Activated CD8-positive, alpha-beta T cell treated with anti-CD3 and anti-CD28 coated beads for 36 hours (primary cell): ENCODE measurements around the gene SYDE2. TPM values are rescaled to one million over a fixed set of nuclear protein-coding genes. Genes with fewer than 3 reads are reported as not detected.

Source experiments
- ATAC-seq: fragments of 200-7000 bp; cut with Tn5 transposase; one replicate; pipeline ENCODE4 v1.10.0; 2021; ENCODE audit warnings: mild to moderate bottlenecking, moderate library complexity
- CTCF ChIA-PET: fragments of 350-600 bp; sonication (Branson Sonifier 250); formaldehyde crosslinking; loops from one replicate; lab custom pipeline; 2021; ENCODE audit warnings: antibody characterized with exemption; lab: Charles Lee
- POLR2A ChIA-PET: fragments of 350-600 bp; sonication (Branson Sonifier 250); formaldehyde crosslinking; loops from one replicate; lab custom pipeline; 2021; ENCODE audit warnings: antibody characterized with exemption; lab: Charles Lee
- DNase-seq: peaks from one replicate; pipeline ENCODE4 v3.0.0-alpha.2; 2020
- H3K27ac Mint-ChIP-seq: one replicate; pipeline ENCODE4 v1.8.0; 2021; ENCODE audit warnings: mild to moderate bottlenecking, mixed read lengths
- H3K27me3 Mint-ChIP-seq: one replicate; pipeline ENCODE4 v1.8.0; 2021; ENCODE audit warnings: mixed read lengths
- H3K36me3 Mint-ChIP-seq: one replicate; pipeline ENCODE4 v1.8.0; 2021; ENCODE audit warnings: low read depth, mixed read lengths
- H3K4me1 Mint-ChIP-seq: one replicate; pipeline ENCODE4 v1.8.0; 2021; ENCODE audit warnings: low read depth, mixed read lengths
- H3K4me3 Mint-ChIP-seq: one replicate; pipeline ENCODE4 v1.8.0; 2021; ENCODE audit warnings: mild to moderate bottlenecking, moderate library complexity, mixed read lengths
- H3K9me3 Mint-ChIP-seq: one replicate; pipeline ENCODE4 v1.8.0; 2021; ENCODE audit warnings: mixed read lengths
- CTCF ChIP-seq: fragments of 200-600 bp; IDR thresholded peaks from one replicate; pipeline ENCODE4 v1.8.0; 2022; ENCODE audit warnings: antibody characterized with exemption, mild to moderate bottlenecking
- intact Hi-C: fragments of 100-400 bp; cut with micrococcal nuclease; formaldehyde crosslinking; loops from one replicate; pipeline ENCODE4 v1.10.0; 2022
- total RNA-seq, 2 experiments: library from RNA; stranded (reverse); gene quantifications; one replicate each; pipeline ENCODE4 v1.2.3, GENCODE V29; 2021

The SYDE2 gene
- total RNA-seq, 2 experiments from 2014 or later: 4.8 to 5.2 TPM

GRCh38 chr1:85219853-85220610 is 19.2 kb upstream of the SYDE2 start:
- peaks cover 11% of the 10 kb centered on the region for H3K27me3 Mint-ChIP-seq
- POLR2A ChIA-PET: no interaction called here
- H3K4me1 Mint-ChIP-seq: no peaks in the 10 kb centered on the region
- CTCF ChIA-PET: interaction anchor here (1.0 kb wide), 1 partner anchor 275 kb away, joined by 4 read pairs; no protein-coding TSS in a partner anchor
- DNase-seq: no peak
- no peak for TF ChIP-seq CTCF
- no peak overlapping the region for H3K27ac Mint-ChIP-seq
- H3K9me3 Mint-ChIP-seq: no peaks in the 10 kb centered on the region
- no peak for ATAC-seq
- H3K4me3 Mint-ChIP-seq: no peak overlapping the region
- intact Hi-C loops: no loop called here
- H3K36me3 Mint-ChIP-seq: no peaks in the 10 kb centered on the region

GRCh38 chr1:85216697-85217096 is 15.9 kb upstream of the SYDE2 start:
- Mint-ChIP-seq H3K4me3 (no peak overlapping the region), H3K4me1 (no peaks in the 10 kb centered on the region), H3K36me3 (no peaks in the 10 kb centered on the region), H3K9me3 (no peaks in the 10 kb centered on the region), H3K27ac (no peak overlapping the region), H3K27me3 (peaks cover 15% of the 10 kb centered on the region)
- no peak for ATAC-seq
- intact Hi-C loops: no loop called here
- CTCF ChIA-PET: interaction anchor here (0.7 to 1.1 kb wide), 2 partner anchors 38 to 272 kb away, joined by 3 read pairs; no protein-coding TSS in a partner anchor
- no peak for TF ChIP-seq CTCF
- no peak for DNase-seq
- POLR2A ChIA-PET: no interaction called here

GRCh38 chr1:85214654-85215053 is 13.8 kb upstream of the SYDE2 start:
- no peak overlapping the region for H3K4me3 Mint-ChIP-seq
- ATAC-seq: no peak
- no peaks in the 10 kb centered on the region for H3K9me3 Mint-ChIP-seq
- no peaks in the 10 kb centered on the region for H3K4me1 Mint-ChIP-seq
- intact Hi-C loops: no loop called here
- ChIA-PET CTCF (interaction anchor here (1.0 kb wide), 1 partner anchor 9 kb away, joined by 4 read pairs; no protein-coding TSS in a partner anchor), POLR2A (no interaction called here)
- H3K27ac Mint-ChIP-seq: no peak overlapping the region
- no peak for DNase-seq
- H3K36me3 Mint-ChIP-seq: no peaks in the 10 kb centered on the region
- no peak for TF ChIP-seq CTCF
- H3K27me3 Mint-ChIP-seq: peaks cover 19% of the 10 kb centered on the region

DNA sequence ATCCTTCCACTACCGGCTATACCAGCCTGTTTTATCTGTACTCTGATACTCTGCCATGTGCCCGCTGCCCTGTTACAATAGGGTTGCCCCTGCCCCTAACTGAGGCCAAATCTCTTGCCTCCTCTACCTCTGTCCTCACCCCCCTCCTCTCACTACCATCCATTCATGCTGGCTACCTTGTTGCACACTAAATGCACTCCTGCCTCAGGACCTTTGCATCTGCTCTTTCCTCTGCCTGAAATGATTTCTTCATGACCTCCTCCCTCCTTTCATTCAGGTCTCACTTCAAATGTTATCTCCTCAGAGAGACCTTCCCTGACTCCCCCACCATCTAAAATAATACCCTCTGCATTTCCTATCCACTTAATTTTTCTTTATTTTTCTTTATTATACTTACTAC is 7.7 kb upstream of the SYDE2 start:
- POLR2A ChIA-PET: no interaction called here
- CTCF ChIA-PET: no interaction called here
- Mint-ChIP-seq H3K27me3 (peaks cover 31% of the 10 kb centered on the region), H3K4me3 (no peak overlapping the region), H3K27ac (no peak overlapping the region), H3K4me1 (no peaks in the 10 kb centered on the region), H3K36me3 (no peaks in the 10 kb centered on the region), H3K9me3 (no peaks in the 10 kb centered on the region)
- intact Hi-C loops: no loop called here
- ATAC-seq (no peak), DNase-seq (no peak)
- no peak for TF ChIP-seq CTCF

DNA sequence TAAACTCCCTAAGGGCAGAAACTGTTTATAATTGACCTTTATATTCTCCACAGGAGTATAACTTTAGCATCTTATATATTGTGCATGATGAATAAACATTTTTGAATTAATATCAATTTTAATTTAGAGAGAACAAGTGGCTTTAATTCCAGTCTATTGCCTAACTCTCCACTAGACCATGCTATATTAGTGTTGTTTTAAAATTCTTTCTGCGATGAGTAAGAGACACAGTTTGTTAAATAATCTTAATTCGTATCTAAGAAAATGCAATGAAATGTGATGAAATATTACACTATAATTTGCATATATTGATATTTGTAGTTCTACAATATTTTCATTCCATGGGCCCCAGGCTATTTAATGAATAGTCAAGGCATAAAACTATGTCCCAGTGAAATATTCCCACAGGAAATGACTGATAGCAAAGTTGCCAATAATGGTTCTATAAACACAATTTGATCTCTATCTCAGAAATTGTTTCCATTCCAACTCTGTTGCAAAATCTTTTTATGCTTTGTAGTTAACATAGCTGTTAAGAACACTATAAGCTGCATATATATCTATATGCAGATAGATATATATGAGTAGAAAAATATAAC is 2.9 kb upstream of the SYDE2 start:
- Mint-ChIP-seq H3K27ac (no peak overlapping the region), H3K36me3 (no peaks in the 10 kb centered on the region), H3K27me3 (peaks cover 17% of the 10 kb centered on the region), H3K4me3 (no peak overlapping the region), H3K9me3 (no peaks in the 10 kb centered on the region), H3K4me1 (peaks cover 11% of the 10 kb centered on the region)
- intact Hi-C loops: no loop called here
- ChIA-PET CTCF (no interaction called here), POLR2A (no interaction called here)
- TF ChIP-seq CTCF: no peak
- DNase-seq: no peak
- ATAC-seq: no peak
